Loucy (cell line): ENCODE data around the gene SLC4A8.
A peak's percentile ranks its signal among the peaks of the same experiment; 100 is the strongest.

ENCODE experiments used
- H2AFZ ChIP-seq: fragments of 200-600 bp; sonication (generic); 2 replicates; pipeline ENCODE4 v1.6.0; 2016; ENCODE audit warnings: antibody characterized with exemption, mild to moderate bottlenecking, low read length, moderate library complexity
- H3F3A ChIP-seq: fragments of 200-600 bp; 2 replicates; pipeline ENCODE4 v1.6.0; 2016; ENCODE audit warnings: antibody characterized with exemption, low read depth, mild to moderate bottlenecking
- H3K27me3 ChIP-seq: fragments of 200-600 bp; sonication (generic); 2 replicates; pipeline ENCODE4 v1.6.1; 2014; ENCODE audit warnings: low read length, mild to moderate bottlenecking; ENCODE audit not compliant: insufficient read depth, poor library complexity, severe bottlenecking
- H3K36me3 ChIP-seq: fragments of 200-600 bp; sonication (generic); 2 replicates; pipeline ENCODE4 v1.6.1; 2016; ENCODE audit warnings: low read length; ENCODE audit not compliant: insufficient read depth
- H3K4me1 ChIP-seq: fragments of 200-600 bp; sonication (generic); 2 replicates; pipeline ENCODE4 v1.5.1; 2014; ENCODE audit warnings: low read length, mild to moderate bottlenecking; ENCODE audit not compliant: insufficient read depth, poor library complexity, severe bottlenecking
- H3K4me2 ChIP-seq: fragments of 200-600 bp; sonication (generic); 2 replicates; pipeline ENCODE4 v1.6.0; 2014; ENCODE audit warnings: antibody characterized with exemption, low read length, low read depth, mild to moderate bottlenecking; ENCODE audit not compliant: poor library complexity, severe bottlenecking
- H3K4me3 ChIP-seq: fragments of 200-600 bp; sonication (generic); 2 replicates; pipeline ENCODE4 v1.5.1; 2014; ENCODE audit warnings: low read length, mild to moderate bottlenecking, mixed read lengths; ENCODE audit not compliant: poor library complexity, severe bottlenecking
- H3K79me2 ChIP-seq: fragments of 200-600 bp; sonication (generic); 2 replicates; pipeline ENCODE4 v1.6.1; 2014; ENCODE audit warnings: low read length; ENCODE audit not compliant: insufficient read depth
- H3K9ac ChIP-seq: fragments of 200-600 bp; sonication (generic); 2 replicates; pipeline ENCODE4 v1.6.0; 2014; ENCODE audit warnings: mild to moderate bottlenecking, low read depth, low read length, moderate library complexity; ENCODE audit not compliant: poor library complexity, severe bottlenecking
- H3K9me2 ChIP-seq: fragments of 200-600 bp; sonication (generic); replicated peaks from 2 replicates; pipeline ENCODE4 v1.6.1; 2016; ENCODE audit warnings: low read depth, low read length, mixed read lengths
- H3K9me3 ChIP-seq: fragments of 200-600 bp; sonication (generic); 2 replicates; pipeline ENCODE4 v1.6.1; 2014; ENCODE audit warnings: mild to moderate bottlenecking, antibody characterized with exemption, low read length, low read depth; ENCODE audit not compliant: insufficient read depth
- H4K20me1 ChIP-seq: fragments of 200-600 bp; sonication (generic); 2 replicates; pipeline ENCODE4 v1.6.0; 2014; ENCODE audit warnings: antibody characterized with exemption, low read length, mild to moderate bottlenecking; ENCODE audit not compliant: insufficient read depth, poor library complexity, severe bottlenecking
- CTCF ChIP-seq: fragments of 200-600 bp; sonication (generic); conservative IDR thresholded peaks from 2 replicates; pipeline ENCODE4 v1.5.1; 2014; ENCODE audit warnings: mild to moderate bottlenecking, antibody characterized with exemption, low read length
- EZH2phosphoT487 ChIP-seq: fragments of 200-600 bp; IDR thresholded peaks from 2 replicates; pipeline ENCODE4 v1.6.1; 2018; ENCODE audit warnings: antibody characterized with exemption, mild to moderate bottlenecking, moderate library complexity, borderline replicate concordance

Gene SLC4A8

GRCh38 chr12:51536159-51536558, 111.5 kb downstream of the SLC4A8 start:
- H3K36me3 ChIP-seq, result no peaks in the 10 kb centered on the region
- H3K9me3 ChIP-seq, result no peaks in the 10 kb centered on the region
- H3K4me3 ChIP-seq, result no peak overlapping the region
- H3K27me3 ChIP-seq, result no peaks in the 10 kb centered on the region
- H2AFZ ChIP-seq, result no peak overlapping the region
- no peaks in the 10 kb centered on the region for H4K20me1 ChIP-seq
- H3K79me2 ChIP-seq, result no peaks in the 10 kb centered on the region
- TF ChIP-seq EZH2phosphoT487, result no peak
- TF ChIP-seq CTCF, result 0 out of 2 replicates have a peak, but pooled peaks have one; percentile 8
- H3F3A ChIP-seq, result no peaks in the 10 kb centered on the region
- H3K4me1 ChIP-seq, result peaks cover 5% of the 10 kb centered on the region
- no peak overlapping the region for H3K9ac ChIP-seq
- H3K4me2 ChIP-seq, result no peak overlapping the region
- H3K9me2 ChIP-seq, result no peaks in the 10 kb centered on the region

- no peaks in the 10 kb centered on the region for H3F3A ChIP-seq
- no peaks in the 10 kb centered on the region for H4K20me1 ChIP-seq
- no peaks in the 10 kb centered on the region for H3K9me3 ChIP-seq
- no peaks in the 10 kb centered on the region for H3K79me2 ChIP-seq
- no peak overlapping the region for H2AFZ ChIP-seq
- H3K4me2 ChIP-seq, result no peak overlapping the region
- H3K9me2 ChIP-seq, result no peaks in the 10 kb centered on the region
- no peaks in the 10 kb centered on the region for H3K36me3 ChIP-seq
- no peaks in the 10 kb centered on the region for H3K4me1 ChIP-seq
- no peak overlapping the region for H3K9ac ChIP-seq
- no peak for TF ChIP-seq EZH2phosphoT487
- TF ChIP-seq CTCF, result no peak
- H3K4me3 ChIP-seq, result no peak overlapping the region
- H3K27me3 ChIP-seq, result no peaks in the 10 kb centered on the region
Observed at GRCh38 chr12:51538149-51538548, 113.5 kb downstream of the SLC4A8 start.

- no peak overlapping the region for H2AFZ ChIP-seq
- H3K36me3 ChIP-seq, result no peaks in the 10 kb centered on the region
- H3K27me3 ChIP-seq, result no peaks in the 10 kb centered on the region
- H3K4me3 ChIP-seq, result no peak overlapping the region
- no peaks in the 10 kb centered on the region for H3K4me1 ChIP-seq
- H3K79me2 ChIP-seq, result no peaks in the 10 kb centered on the region
- no peak overlapping the region for H3K9ac ChIP-seq
- H3K4me2 ChIP-seq, result no peak overlapping the region
- no peaks in the 10 kb centered on the region for H4K20me1 ChIP-seq
- H3K9me3 ChIP-seq, result no peaks in the 10 kb centered on the region
- no peak for TF ChIP-seq EZH2phosphoT487
- TF ChIP-seq CTCF, result no peak
- no peaks in the 10 kb centered on the region for H3K9me2 ChIP-seq
- H3F3A ChIP-seq, result no peaks in the 10 kb centered on the region
Observed at GRCh38 chr12:51538599-51538998, 114.0 kb downstream of the SLC4A8 start.
